Measurements from ENCODE around the gene ARL10.

The ARL10 gene

GRCh38 chr5:176413255-176413565 lies 47.9 kb downstream of the ARL10 start:
- no peak for DNase-seq

GRCh38 chr5:176413709-176414191 lies 48.5 kb downstream of the ARL10 start:
- DNase-seq, result no peak

- no peak for DNase-seq
Observed at GRCh38 chr5:176414704-176415103, 49.4 kb downstream of the ARL10 start.

- no peak for DNase-seq
Observed at GRCh38 chr5:176415240-176415951, 50.1 kb downstream of the ARL10 start.

GRCh38 chr5:176415952-176416924 lies 51.0 kb downstream of the ARL10 start, which contains the start of gene CLTB:
Gene CLTB (minus strand): TSS chr5:176416539. CDS start chr5:176416363, 176 bp downstream.
- DNase-seq, result peak; percentile 89

DNA sequence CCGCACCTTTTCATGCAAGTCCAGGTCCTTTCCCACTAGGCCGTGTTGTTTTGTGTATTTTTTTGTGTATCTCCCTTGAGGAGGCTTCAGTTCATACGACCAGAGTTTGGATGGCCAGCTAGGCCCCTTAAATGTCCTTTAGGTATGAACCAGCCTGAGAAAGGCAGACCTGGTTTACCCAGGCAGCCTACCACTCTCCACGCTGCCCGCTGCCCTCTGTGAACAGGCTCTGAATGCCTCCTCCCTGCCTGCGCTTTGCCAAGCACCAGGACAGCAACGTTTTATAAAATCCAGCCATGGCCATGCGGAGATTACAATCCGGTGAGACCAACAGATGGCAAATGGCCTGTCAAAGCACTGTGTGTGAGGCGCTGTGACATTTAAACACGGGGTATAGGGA lies 51.7 kb downstream of the ARL10 start:
- peak; percentile 52 for DNase-seq

DNA sequence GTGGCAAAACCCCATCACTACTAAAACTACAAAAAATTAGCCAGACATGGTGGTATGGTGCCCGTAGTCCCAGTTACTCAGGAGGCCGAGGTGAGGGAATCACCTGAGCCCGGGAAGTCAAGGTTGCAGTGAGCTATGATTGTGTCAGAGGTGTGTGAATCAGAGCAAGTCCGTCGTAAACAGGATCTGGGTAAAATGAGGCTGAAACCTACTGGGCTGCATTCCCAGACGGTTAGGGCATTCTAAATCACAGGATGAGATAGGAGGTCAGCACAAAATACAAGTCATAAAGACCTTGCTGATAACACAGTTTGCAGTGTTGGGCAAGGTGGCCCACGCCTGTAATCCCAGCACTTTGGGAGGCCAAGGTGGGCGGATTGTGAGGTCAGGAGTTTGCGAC lies 53.0 kb downstream of the ARL10 start:
- no peak for DNase-seq

DNA sequence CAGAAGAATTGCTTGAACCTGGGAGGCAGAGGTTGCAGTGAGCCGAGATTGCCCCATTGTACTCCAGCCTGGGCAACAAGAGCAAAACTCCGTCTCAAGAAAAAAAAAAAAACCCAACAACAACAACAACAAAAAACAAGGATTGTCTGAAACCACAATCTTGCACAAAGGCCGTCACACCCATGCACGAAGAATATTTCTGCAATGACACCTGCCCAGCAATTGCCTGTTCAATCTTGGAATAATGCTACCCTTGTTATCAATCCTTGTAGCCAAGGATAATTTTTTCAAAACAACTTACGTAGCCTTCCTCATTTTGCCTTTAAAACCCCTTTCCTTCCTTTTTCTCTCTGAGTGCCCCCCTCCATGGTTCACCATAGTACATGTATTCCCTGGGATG lies 54.8 kb downstream of the ARL10 start:
- no peak for DNase-seq

DNA sequence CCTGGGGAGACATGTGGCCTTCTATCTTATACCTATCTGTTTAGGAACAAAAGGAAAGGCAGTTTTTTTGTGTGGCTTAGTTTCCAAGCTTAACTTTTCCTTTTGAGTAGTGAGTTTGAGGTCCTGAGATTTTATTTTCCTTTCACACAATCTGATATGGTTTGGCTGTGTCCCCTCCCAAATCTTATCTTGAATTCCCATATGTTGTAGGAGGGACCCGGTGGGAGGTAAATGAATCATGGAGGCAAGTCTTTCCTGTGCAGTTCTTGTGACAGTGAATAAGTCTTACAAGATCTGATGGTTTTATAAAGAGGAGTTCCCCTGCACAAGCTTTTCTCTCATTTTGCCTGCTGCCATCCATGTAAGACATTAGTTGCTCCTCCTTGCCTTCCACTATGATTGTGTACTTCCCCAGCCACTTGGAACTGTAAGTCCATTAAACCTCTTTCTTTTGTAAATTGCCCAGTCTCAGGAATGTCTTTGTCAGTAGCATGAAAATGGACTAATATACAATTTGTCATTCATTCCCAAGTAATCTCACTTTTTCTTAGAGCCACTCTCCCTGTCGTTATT lies 55.8 kb downstream of the ARL10 start:
- no peak for DNase-seq

- no peak for DNase-seq
Observed at GRCh38 chr5:176424181-176424580, 58.9 kb downstream of the ARL10 start.

GRCh38 chr5:176425138-176425537 lies 59.9 kb downstream of the ARL10 start:
- no peak for DNase-seq

GRCh38 chr5:176425791-176426190 lies 60.5 kb downstream of the ARL10 start:
- DNase-seq, result no peak

- no peak for DNase-seq
Observed at GRCh38 chr5:176426876-176427275, 61.6 kb downstream of the ARL10 start.

DNA sequence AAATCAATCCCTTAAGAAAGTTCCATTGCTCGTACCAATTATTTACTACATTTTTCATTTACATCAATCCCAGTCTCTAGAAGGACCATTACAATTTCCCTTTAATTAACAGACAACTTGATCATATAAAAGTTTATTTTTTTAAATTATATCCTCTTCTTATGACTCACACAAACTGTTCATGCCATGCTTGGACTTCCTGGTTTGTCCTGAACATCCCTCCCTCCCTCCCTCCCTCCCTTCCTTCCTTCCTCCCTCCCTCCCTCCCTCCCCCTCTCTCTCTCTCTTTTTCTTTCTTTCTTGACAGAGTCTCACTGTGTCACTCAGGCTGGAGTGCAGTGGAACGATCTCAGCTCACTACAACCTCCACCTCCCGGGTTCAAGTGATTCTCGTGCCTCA lies 62.7 kb downstream of the ARL10 start:
- no peak for DNase-seq

DNA sequence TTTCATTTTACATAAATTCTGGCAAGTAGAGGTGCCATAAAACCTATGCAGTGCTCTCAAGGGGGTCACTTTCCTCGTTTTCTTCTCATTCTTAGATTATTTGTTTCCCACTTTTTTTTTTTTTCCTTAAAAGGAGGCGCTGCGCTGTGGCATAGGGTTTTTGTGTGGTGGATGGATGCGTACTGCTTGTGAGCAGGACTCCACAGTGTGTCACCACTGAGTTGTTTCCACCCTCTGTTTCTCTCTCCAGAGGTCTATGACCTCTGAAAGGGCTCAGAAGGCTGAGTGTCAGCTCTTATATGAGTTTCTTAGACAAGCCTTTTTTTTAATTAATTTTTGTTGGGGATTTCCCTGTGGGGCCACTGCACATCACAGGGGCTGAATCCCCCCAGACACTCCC lies 64.7 kb downstream of the ARL10 start:
- no peak for DNase-seq
